K562 (cell line): ENCODE results near the gene CHRM1. TPM values are rescaled to one million over a fixed set of nuclear protein-coding genes. Genes with fewer than 3 reads are reported as not detected.

ENCODE experiments used
- BDP1 ChIP-seq: IDR thresholded peaks from 3 replicates; pipeline ENCODE4 v1.6.1; 2011; ENCODE audit not compliant: insufficient read length, insufficient read depth
- ESRRA ChIP-seq: fragments of 450-650 bp; IDR thresholded peaks from 2 replicates; pipeline ENCODE4 v1.6.1; 2014; ENCODE audit warnings: low read depth, mild to moderate bottlenecking, moderate library complexity, borderline replicate concordance
- ETV1 ChIP-seq: fragments of 450-650 bp; conservative IDR thresholded peaks from 2 replicates; pipeline ENCODE4 v1.6.1; 2016; ENCODE audit warnings: missing genetic modification characterization, control low read depth, low read depth, missing compliant biosample characterization
- HMG20A ChIP-seq: fragments of 450-650 bp; formaldehyde crosslinking; conservative IDR thresholded peaks from 2 replicates; pipeline ENCODE4 v1.4.0; 2020; ENCODE audit warnings: mild to moderate bottlenecking, mixed read lengths
- MTF1 ChIP-seq: fragments of 250-450 bp; sonication (Bioruptor Pico); IDR thresholded peaks from 2 replicates; pipeline ENCODE4 v1.9.0; 2021; ENCODE audit warnings: moderate library complexity, mild to moderate bottlenecking, inconsistent platforms, borderline replicate concordance
- PRPF4 ChIP-seq: fragments of 200-400 bp; formaldehyde crosslinking; IDR thresholded peaks from one replicate; pipeline ENCODE4 v1.6.1; 2017; ENCODE audit warnings: low read length, low read depth, mild to moderate bottlenecking; ENCODE audit not compliant: insufficient read depth, poor library complexity, severe bottlenecking
- ZNF124 ChIP-seq: sonication (generic); formaldehyde crosslinking; IDR thresholded peaks from 2 replicates; pipeline ENCODE4 v1.8.1; 2022; ENCODE audit warnings: missing genetic modification reagents
- polyA plus RNA-seq, 8 experiments: library from polyadenylated mRNA; depleted of rRNA in 4 of 8; stranded (reverse) in 5 of 8; unstranded in 3 of 8; fragments of >200 nt; fragmentation: Nextera tagmentation in 2 of 8; fragmentation: Illumina TruSeq in 1 of 8; extraction: Ambion mirVana in 2 of 8; extraction: Trizol in 1 of 8; gene quantifications; 2 replicates each; pipeline versions ENCODE4 v1.2.1 to v1.2.3, GENCODE V29; 2011 to 2014; ENCODE audit warnings: inconsistent platforms in 1 of 8, missing spikeins in 1 of 8
- total RNA-seq, 7 experiments: library from RNA; depleted of rRNA in 6 of 7; stranded (reverse); fragments of >200 nt in 6 of 7; fragmentation: Illumina TruSeq in 2 of 7; extraction: Trizol in 2 of 7; gene quantifications; 2 replicates each; pipeline versions ENCODE4 v1.2.1 to v1.2.3, GENCODE V29; 2011 to 2021; ENCODE audit warnings: low replicate concordance in 1 of 7
- TF ChIP-seq, protein P1 (sequence below): sonication (generic); formaldehyde crosslinking; IDR thresholded peaks from 2 replicates; pipeline ENCODE4 v1.8.0; 2022; ENCODE audit warnings: mild to moderate bottlenecking, missing genetic modification reagents
- TF ChIP-seq, protein P2 (sequence below), 3 experiments: fragments of 200-800 bp in 1 of 3; sonication (Bioruptor generic) in 1 of 3; sonication (generic) in 1 of 3; formaldehyde crosslinking in 1 of 3; IDR thresholded peaks; 2 replicates each; pipeline versions ENCODE4 v1.6.1 to v1.8.0; 2016 to 2022; ENCODE audit warnings: mild to moderate bottlenecking in 2 of 3, missing compliant biosample characterization in 2 of 3, missing genetic modification characterization in 2 of 3, missing genetic modification reagents in 1 of 3
- TF ChIP-seq, protein P3 (sequence below): sonication (generic); formaldehyde crosslinking; IDR thresholded peaks from 2 replicates; pipeline ENCODE4 v1.8.0; 2022; ENCODE audit warnings: missing genetic modification reagents, mild to moderate bottlenecking, moderate library complexity, borderline replicate concordance
- TF ChIP-seq, protein P4 (sequence below), 2 experiments: fragments of 450-650 bp; conservative IDR thresholded peaks; 2 replicates each; pipeline ENCODE4 v1.6.1; 2017; ENCODE audit warnings: mild to moderate bottlenecking in 2 of 2, moderate library complexity in 2 of 2
- TF ChIP-seq, protein P5 (sequence below): fragments of 450-650 bp; IDR thresholded peaks from 2 replicates; pipeline ENCODE4 v1.6.1; 2014; ENCODE audit warnings: low read depth, mild to moderate bottlenecking, moderate library complexity, borderline replicate concordance
- TF ChIP-seq, protein P6 (sequence below): fragments of 450-650 bp; formaldehyde crosslinking; IDR thresholded peaks from 2 replicates; pipeline ENCODE4 v1.4.0; 2020; ENCODE audit warnings: mild to moderate bottlenecking, mixed read lengths

CHRM1 gene
- total and polyA plus RNA-seq, 9 of the 15 experiments (the other 6 are each of a cell fraction or from before 2014, with no cell fraction given) = not detected

DNA sequence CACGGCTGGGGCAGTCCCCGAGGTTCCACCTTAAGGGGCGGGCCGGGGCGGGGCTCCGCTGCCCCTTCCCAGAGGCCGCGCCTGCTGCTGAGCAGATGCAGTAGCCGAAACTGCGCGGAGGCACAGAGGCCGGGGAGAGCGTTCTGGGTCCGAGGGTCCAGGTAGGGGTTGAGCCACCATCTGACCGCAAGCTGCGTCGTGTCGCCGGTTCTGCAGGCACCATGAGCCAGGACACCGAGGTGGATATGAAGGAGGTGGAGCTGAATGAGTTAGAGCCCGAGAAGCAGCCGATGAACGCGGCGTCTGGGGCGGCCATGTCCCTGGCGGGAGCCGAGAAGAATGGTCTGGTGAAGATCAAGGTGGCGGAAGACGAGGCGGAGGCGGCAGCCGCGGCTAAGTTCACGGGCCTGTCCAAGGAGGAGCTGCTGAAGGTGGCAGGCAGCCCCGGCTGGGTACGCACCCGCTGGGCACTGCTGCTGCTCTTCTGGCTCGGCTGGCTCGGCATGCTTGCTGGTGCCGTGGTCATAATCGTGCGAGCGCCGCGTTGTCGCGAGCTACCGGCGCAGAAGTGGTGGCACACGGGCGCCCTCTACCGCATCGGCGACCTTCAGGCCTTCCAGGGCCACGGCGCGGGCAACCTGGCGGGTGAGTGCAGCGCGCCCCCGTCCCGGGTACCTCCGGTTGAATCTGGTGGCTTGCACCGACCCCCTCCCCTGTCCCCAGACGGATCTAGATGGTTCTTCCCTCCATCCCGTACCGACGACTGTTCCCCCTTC, 40.2 kb downstream of the CHRM1 start, which contains the start of gene SLC3A2 (continued):
- TF ChIP-seq, protein P1, sequence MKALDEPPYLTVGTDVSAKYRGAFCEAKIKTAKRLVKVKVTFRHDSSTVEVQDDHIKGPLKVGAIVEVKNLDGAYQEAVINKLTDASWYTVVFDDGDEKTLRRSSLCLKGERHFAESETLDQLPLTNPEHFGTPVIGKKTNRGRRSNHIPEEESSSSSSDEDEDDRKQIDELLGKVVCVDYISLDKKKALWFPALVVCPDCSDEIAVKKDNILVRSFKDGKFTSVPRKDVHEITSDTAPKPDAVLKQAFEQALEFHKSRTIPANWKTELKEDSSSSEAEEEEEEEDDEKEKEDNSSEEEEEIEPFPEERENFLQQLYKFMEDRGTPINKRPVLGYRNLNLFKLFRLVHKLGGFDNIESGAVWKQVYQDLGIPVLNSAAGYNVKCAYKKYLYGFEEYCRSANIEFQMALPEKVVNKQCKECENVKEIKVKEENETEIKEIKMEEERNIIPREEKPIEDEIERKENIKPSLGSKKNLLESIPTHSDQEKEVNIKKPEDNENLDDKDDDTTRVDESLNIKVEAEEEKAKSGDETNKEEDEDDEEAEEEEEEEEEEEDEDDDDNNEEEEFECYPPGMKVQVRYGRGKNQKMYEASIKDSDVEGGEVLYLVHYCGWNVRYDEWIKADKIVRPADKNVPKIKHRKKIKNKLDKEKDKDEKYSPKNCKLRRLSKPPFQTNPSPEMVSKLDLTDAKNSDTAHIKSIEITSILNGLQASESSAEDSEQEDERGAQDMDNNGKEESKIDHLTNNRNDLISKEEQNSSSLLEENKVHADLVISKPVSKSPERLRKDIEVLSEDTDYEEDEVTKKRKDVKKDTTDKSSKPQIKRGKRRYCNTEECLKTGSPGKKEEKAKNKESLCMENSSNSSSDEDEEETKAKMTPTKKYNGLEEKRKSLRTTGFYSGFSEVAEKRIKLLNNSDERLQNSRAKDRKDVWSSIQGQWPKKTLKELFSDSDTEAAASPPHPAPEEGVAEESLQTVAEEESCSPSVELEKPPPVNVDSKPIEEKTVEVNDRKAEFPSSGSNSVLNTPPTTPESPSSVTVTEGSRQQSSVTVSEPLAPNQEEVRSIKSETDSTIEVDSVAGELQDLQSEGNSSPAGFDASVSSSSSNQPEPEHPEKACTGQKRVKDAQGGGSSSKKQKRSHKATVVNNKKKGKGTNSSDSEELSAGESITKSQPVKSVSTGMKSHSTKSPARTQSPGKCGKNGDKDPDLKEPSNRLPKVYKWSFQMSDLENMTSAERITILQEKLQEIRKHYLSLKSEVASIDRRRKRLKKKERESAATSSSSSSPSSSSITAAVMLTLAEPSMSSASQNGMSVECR = peak; percentile 96
- TF ChIP-seq, protein P2, sequence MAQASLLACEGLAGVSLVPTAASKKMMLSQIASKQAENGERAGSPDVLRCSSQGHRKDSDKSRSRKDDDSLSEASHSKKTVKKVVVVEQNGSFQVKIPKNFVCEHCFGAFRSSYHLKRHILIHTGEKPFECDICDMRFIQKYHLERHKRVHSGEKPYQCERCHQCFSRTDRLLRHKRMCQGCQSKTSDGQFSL (CRISPR knock-in tag; IDR thresholded peaks at IDR 0.05) = peak; percentile 63; the same call in 1 of the 2 replicates
- TF ChIP-seq, protein P2 (tag; IDR thresholded peaks at IDR 0.05) = no peak
- TF ChIP-seq HMG20A (CRISPR knock-in tag) (no peak), PRPF4 (peak; percentile 96), BDP1 (no peak), ETV1 (no peak; the same call in 1 of the 2 replicates), ZNF124 (CRISPR knock-in tag) (no peak), MTF1 (CRISPR knock-in tag) (no peak), ESRRA (peak; percentile 63)
- TF ChIP-seq, protein P3, sequence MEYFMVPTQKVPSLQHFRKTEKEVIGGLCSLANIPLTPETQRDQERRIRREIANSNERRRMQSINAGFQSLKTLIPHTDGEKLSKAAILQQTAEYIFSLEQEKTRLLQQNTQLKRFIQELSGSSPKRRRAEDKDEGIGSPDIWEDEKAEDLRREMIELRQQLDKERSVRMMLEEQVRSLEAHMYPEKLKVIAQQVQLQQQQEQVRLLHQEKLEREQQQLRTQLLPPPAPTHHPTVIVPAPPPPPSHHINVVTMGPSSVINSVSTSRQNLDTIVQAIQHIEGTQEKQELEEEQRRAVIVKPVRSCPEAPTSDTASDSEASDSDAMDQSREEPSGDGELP (CRISPR knock-in tag) = peak; percentile 79
- TF ChIP-seq, protein P4, sequence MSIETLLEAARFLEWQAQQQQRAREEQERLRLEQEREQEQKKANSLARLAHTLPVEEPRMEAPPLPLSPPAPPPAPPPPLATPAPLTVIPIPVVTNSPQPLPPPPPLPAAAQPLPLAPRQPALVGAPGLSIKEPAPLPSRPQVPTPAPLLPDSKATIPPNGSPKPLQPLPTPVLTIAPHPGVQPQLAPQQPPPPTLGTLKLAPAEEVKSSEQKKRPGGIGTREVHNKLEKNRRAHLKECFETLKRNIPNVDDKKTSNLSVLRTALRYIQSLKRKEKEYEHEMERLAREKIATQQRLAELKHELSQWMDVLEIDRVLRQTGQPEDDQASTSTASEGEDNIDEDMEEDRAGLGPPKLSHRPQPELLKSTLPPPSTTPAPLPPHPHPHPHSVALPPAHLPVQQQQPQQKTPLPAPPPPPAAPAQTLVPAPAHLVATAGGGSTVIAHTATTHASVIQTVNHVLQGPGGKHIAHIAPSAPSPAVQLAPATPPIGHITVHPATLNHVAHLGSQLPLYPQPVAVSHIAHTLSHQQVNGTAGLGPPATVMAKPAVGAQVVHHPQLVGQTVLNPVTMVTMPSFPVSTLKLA (conservative IDR thresholded peaks at IDR 0.05) = peak; percentile 77 to 92
- TF ChIP-seq, protein P5, sequence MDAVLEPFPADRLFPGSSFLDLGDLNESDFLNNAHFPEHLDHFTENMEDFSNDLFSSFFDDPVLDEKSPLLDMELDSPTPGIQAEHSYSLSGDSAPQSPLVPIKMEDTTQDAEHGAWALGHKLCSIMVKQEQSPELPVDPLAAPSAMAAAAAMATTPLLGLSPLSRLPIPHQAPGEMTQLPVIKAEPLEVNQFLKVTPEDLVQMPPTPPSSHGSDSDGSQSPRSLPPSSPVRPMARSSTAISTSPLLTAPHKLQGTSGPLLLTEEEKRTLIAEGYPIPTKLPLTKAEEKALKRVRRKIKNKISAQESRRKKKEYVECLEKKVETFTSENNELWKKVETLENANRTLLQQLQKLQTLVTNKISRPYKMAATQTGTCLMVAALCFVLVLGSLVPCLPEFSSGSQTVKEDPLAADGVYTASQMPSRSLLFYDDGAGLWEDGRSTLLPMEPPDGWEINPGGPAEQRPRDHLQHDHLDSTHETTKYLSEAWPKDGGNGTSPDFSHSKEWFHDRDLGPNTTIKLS = peak; percentile 79; the same call in 1 of the 2 replicates
- TF ChIP-seq, protein P6, sequence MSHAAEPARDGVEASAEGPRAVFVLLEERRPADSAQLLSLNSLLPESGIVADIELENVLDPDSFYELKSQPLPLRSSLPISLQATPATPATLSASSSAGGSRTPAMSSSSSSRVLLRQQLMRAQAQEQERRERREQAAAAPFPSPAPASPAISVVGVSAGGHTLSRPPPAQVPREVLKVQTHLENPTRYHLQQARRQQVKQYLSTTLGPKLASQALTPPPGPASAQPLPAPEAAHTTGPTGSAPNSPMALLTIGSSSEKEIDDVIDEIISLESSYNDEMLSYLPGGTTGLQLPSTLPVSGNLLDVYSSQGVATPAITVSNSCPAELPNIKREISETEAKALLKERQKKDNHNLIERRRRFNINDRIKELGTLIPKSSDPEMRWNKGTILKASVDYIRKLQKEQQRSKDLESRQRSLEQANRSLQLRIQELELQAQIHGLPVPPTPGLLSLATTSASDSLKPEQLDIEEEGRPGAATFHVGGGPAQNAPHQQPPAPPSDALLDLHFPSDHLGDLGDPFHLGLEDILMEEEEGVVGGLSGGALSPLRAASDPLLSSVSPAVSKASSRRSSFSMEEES (CRISPR knock-in tag) = no peak
